SW 1271 (cell line): ENCODE results near the gene TFF2.

Experiments
- DNase-seq, 2 experiments: peaks; one replicate each; lab custom pipeline; 2025; lab: John Stamatoyannopoulos, UW

Gene TFF2

GRCh38 chr21:42320791-42321190 lies 30.0 kb downstream of the TFF2 start:
- no peak for DNase-seq

- no peak for DNase-seq
Observed at GRCh38 chr21:42319851-42320572, 30.8 kb downstream of the TFF2 start.

- no peak for DNase-seq
Observed at GRCh38 chr21:42319376-42319775, 31.4 kb downstream of the TFF2 start.

GRCh38 chr21:42317826-42318746 lies 32.7 kb downstream of the TFF2 start:
- no peak for DNase-seq

- DNase-seq: no peak
Observed at GRCh38 chr21:42317341-42317741, 33.5 kb downstream of the TFF2 start.

GRCh38 chr21:42316891-42317290 lies 33.9 kb downstream of the TFF2 start:
- DNase-seq: no peak

- DNase-seq: no peak
Observed at GRCh38 chr21:42315296-42315891, 35.4 kb downstream of the TFF2 start, which contains the start of gene TFF3. Gene TFF3, minus strand, starts transcription at chr21:42315409. Its CDS starts 35 bp downstream, at chr21:42315374.

- no peak for DNase-seq
Observed at GRCh38 chr21:42314616-42315295, 36.0 kb downstream of the TFF2 start.

- no peak for DNase-seq
Observed at GRCh38 chr21:42313501-42313969, 37.3 kb downstream of the TFF2 start.

- no peak for DNase-seq
Observed at GRCh38 chr21:42312626-42313104, 38.1 kb downstream of the TFF2 start.

GRCh38 chr21:42311816-42312625 lies 38.8 kb downstream of the TFF2 start:
- DNase-seq: no peak

GRCh38 chr21:42311160-42311559 lies 39.6 kb downstream of the TFF2 start:
- DNase-seq: no peak

- no peak for DNase-seq
Observed at GRCh38 chr21:42310411-42311001, 40.3 kb downstream of the TFF2 start.

GRCh38 chr21:42309753-42310213 lies 41.0 kb downstream of the TFF2 start:
- DNase-seq: peak in 1 of 2 experiments; percentile 10

- no peak for DNase-seq
Observed at GRCh38 chr21:42308914-42309752, 41.7 kb downstream of the TFF2 start.

GRCh38 chr21:42308161-42308913 lies 42.5 kb downstream of the TFF2 start:
- no peak for DNase-seq

- DNase-seq: no peak
Observed at GRCh38 chr21:42307106-42307505, 43.7 kb downstream of the TFF2 start.

- DNase-seq: no peak
Observed at GRCh38 chr21:42306366-42307035, 44.3 kb downstream of the TFF2 start.
